VCaP (cell line): ENCODE results near the gene GBX2.

Source experiments
- H3K27ac ChIP-seq: fragments of 450-650 bp; 2 replicates; pipeline ENCODE4 v1.5.1; 2017
- TF ChIP-seq, protein P1 (sequence below): fragments of 450-650 bp; conservative IDR thresholded peaks from 2 replicates; pipeline ENCODE4 v1.5.1; 2017; ENCODE audit warnings: mild to moderate bottlenecking, moderate library complexity

The GBX2 gene

DNA sequence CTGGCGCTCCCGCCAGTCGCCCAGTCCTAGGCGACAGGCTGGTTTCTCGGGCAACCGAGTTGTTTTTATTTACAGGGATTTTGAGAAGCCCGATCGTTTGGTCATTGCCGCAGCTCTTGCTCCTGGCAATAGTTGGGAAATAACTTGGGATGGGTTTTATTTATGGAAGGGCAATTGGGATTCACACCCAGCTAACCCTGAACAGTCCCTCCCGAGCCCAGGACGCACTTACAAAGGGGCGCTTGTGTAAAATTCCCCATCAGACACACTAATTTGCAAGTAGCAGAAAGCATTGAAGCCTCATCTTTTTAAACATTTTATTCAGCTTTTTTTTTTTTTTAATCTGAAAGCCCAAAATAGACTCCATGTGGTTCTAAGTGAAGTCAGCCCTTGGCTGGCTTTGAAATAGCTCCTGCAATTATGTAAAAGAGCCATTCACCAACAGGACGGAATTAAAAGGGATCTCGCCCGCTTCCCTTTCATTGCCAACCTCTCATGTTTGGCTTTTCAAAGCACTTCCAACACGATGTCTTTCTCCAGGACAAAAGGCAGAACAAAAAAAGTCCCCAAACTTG lies 3.6 kb upstream of the GBX2 start:
- no peak overlapping the region for H3K27ac ChIP-seq
- TF ChIP-seq, protein P1, sequence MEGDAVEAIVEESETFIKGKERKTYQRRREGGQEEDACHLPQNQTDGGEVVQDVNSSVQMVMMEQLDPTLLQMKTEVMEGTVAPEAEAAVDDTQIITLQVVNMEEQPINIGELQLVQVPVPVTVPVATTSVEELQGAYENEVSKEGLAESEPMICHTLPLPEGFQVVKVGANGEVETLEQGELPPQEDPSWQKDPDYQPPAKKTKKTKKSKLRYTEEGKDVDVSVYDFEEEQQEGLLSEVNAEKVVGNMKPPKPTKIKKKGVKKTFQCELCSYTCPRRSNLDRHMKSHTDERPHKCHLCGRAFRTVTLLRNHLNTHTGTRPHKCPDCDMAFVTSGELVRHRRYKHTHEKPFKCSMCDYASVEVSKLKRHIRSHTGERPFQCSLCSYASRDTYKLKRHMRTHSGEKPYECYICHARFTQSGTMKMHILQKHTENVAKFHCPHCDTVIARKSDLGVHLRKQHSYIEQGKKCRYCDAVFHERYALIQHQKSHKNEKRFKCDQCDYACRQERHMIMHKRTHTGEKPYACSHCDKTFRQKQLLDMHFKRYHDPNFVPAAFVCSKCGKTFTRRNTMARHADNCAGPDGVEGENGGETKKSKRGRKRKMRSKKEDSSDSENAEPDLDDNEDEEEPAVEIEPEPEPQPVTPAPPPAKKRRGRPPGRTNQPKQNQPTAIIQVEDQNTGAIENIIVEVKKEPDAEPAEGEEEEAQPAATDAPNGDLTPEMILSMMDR: no peak

- TF ChIP-seq, protein P1: no peak
- no peak overlapping the region for H3K27ac ChIP-seq
Measured at GRCh38 chr2:236171181-236171679, 3.0 kb upstream of the GBX2 start.

DNA sequence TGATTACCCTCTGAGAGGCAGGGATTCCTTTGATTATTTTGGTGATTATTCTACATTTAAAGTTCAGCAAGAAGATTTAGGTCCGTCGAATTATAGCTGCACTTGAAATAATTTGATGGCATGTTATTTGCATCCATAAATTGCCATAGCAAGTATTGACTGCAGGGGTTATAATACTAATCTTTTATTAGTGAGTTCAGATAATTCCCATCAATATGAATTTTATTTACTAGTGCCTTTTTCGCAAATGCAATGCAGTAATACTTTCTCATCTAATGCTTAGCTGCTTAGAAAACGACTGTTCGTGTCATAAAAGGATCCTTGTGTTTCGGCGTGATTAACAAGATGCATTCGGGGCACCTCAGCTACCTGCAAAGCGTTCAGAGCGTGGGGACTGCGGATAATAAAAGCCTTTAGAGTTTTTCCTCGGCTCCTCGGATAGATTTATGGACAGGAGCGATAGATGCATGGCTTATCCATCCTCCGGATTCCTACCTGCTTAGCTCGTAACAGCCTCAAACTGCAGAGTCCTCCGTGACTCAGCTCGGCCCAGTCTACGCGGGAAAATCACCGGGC lies 2.5 kb upstream of the GBX2 start:
- no peak overlapping the region for H3K27ac ChIP-seq
- TF ChIP-seq, protein P1: no peak

DNA sequence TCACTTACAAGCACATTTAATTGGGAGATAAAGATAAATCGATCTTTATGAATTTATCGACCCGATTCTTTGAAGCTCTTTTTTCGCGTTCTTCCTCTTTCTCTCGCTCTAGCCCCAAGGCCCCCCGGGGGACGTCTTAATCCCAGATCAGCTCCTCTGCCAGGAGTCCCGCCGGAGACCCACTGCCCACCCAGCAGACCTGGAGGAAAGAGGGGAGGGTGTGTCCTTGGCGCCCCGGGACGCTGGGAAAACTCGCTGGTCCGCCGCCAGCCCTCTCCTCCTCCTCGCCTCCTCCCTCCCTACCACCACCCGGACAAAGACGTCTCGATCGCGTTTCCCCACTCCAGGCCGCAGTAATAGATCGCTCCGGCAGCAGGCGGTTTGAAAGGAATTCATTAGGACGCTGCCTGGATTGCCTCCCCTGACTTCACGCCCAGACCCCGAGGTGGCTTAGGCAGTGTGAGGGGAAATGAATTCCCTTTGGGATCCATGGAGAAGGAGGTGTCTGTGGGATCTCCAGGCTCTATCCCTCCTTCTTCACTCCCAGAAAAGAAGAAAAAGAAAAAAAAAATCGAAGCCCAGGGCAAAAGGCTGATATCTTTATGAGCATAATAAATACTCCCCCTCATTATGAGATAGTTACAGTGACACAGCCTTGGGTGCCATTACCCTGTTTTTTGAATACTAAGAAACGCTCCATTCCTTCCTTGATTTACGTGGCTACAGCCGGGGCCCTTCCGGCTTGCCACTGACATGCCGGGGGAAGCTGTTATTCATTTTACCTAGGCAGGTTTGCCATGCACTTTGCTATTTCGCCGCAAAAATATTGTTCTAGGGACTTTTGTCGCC lies 1.8 kb upstream of the GBX2 start:
- H3K27ac ChIP-seq: no peak overlapping the region
- TF ChIP-seq, protein P1: no peak

- TF ChIP-seq, protein P1: no peak
Measured at GRCh38 chr2:236169151-236169721, 1.1 kb upstream of the GBX2 start.

GRCh38 chr2:236167297-236168109 lies 683 bp downstream of the GBX2 start:
- H3K27ac ChIP-seq: peak overlapping the region; percentile 50
- TF ChIP-seq, protein P1: peak; percentile 51

More at GRCh38 chr2:236169151-236169721, 1.1 kb upstream of the GBX2 start:
- no peak overlapping the region for H3K27ac ChIP-seq
